ENCODE results near the gene KIF3A. TPM values are rescaled to one million over a fixed set of nuclear protein-coding genes. Genes with fewer than 3 reads are reported as not detected.

The KIF3A gene
- total RNA-seq, 1 experiment from 2014 or later: 12.7 TPM

DNA sequence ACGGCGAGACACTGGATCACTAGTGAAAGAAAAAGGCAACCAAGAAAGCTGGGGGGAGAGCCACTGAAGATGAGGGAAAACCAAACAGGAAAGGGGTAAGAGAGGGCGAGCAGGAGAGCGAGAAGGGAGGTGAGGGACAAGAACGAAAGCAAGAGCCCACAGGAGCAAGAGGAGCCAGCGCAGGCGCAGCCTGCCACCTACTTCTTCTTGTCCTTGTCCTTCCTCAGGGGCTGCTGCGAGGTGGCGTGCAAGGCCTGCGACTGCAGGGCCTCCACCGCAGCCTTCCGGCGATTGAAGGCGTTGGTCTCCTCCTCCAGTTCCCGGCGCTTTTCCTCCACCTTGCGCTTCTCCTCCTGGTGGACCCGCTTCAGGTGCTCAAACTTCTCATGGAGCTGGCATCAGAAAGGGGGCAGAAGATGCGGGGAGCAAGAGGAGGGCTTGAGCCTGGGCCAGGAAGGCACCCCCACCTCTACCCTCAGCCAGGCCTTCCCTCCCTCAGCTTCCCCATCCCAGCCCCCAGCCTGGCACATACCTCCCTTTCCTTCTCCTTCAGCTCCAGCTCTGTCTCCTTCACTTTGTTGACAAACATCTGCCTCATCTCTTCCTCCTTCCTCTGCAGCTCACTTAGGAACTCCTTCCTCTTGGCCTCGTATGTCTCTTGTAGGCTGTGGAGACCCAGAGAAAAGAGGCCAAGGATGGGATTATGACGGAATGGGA, 23.4 kb upstream of the KIF3A start:
- Histone ChIP-seq H3K9me2 (ENCODE audit: insufficient read depth) (no peaks in the 10 kb centered on the region), H3K9ac (ENCODE audit: low read length) (no peak overlapping the region), H3K4me1 (ENCODE audit: control insufficient read depth in 1 of 2, insufficient read depth in 2 of 2, low read length in 2 of 2) (no peaks in the 10 kb centered on the region), H2AFZ (ENCODE audit: low read depth, low read length, poor library complexity, severe bottlenecking) (no peak overlapping the region), H4K20me1 (ENCODE audit: insufficient read depth) (no peaks in the 10 kb centered on the region), H3K27me3 (ENCODE audit: insufficient read depth, low read length) (no peaks in the 10 kb centered on the region), H3K4me3 (replicated peaks in 1 of 2; ENCODE audit: low read depth in 1 of 2, low read length in 2 of 2) (no peak overlapping the region), H3K79me2 (ENCODE audit: insufficient read depth, low read length) (no peaks in the 10 kb centered on the region), H3K36me3 (ENCODE audit: control insufficient read depth in 1 of 2, insufficient read depth in 2 of 2, low read length in 2 of 2) (peaks cover 7 to 11% of the 10 kb centered on the region in 2 experiments; a peak in 2 of 4 replicates), H3K4me2 (ENCODE audit: low read length) (no peak overlapping the region), H3K9me3 (ENCODE audit: control insufficient read depth in 1 of 2, insufficient read depth in 1 of 2, low read depth in 1 of 2, low read length in 2 of 2) (no peaks in the 10 kb centered on the region), H3K27ac (ENCODE audit: low read depth, low read length) (no peak overlapping the region)
- POLR2A ChIA-PET: no interaction called here
- BruUV-seq (replicated peaks): TSS peak; percentile 5
- DNase-seq (ENCODE audit: low read depth, low spot score) (no peak), ATAC-seq (no peak)
- intact Hi-C loops (cut with micrococcal nuclease): no loop called here
- CTCF ChIA-PET: no interaction called here
- RAD21 ChIA-PET (ENCODE audit: low non-redundant PET in 1 of 2, low total read pairs in 2 of 2, uncharacterized antibody in 2 of 2, unreplicated experiment in 2 of 2): no interaction called here
- TF ChIP-seq POLR2A (IDR thresholded peaks at IDR 0.05; ENCODE audit: borderline replicate concordance, extremely low read depth, insufficient read depth, insufficient read length): no peak
- TF ChIP-seq MAX (IDR thresholded peaks at IDR 0.05): no peak
- no peak for TF ChIP-seq SIN3A (IDR thresholded peaks at IDR 0.05; ENCODE audit: low read depth)
- TF ChIP-seq CBX3 (IDR thresholded peaks at IDR 0.05; ENCODE audit: low read depth): no peak
- TF ChIP-seq SRF (IDR thresholded peaks at IDR 0.05; ENCODE audit: low read depth): no peak
- TF ChIP-seq YY1 (IDR thresholded peaks at IDR 0.05; ENCODE audit: extremely low read depth, insufficient replicate concordance, low read depth, low read length): no peak
- no peak for TF ChIP-seq POLR2AphosphoS5 (IDR thresholded peaks at IDR 0.05; ENCODE audit: low read depth, low read length)
- no peak for TF ChIP-seq ELF1 (IDR thresholded peaks at IDR 0.05; ENCODE audit: borderline replicate concordance, low read depth)
- TF ChIP-seq TCF7L2 (IDR thresholded peaks at IDR 0.05; ENCODE audit: borderline replicate concordance, extremely low read depth, insufficient read depth, insufficient read length): no peak
- TF ChIP-seq EZH2phosphoT487 (IDR thresholded peaks at IDR 0.05; ENCODE audit: borderline replicate concordance): no peak
- no peak for TF ChIP-seq JUND (IDR thresholded peaks at IDR 0.05)
- no peak for TF ChIP-seq FOSL1 (IDR thresholded peaks at IDR 0.05; ENCODE audit: low read depth)
- no peak for TF ChIP-seq RAD21 (IDR thresholded peaks at IDR 0.05; ENCODE audit: low read depth)
- TF ChIP-seq SP1 (IDR thresholded peaks at IDR 0.05; ENCODE audit: low read depth): no peak
- no peak for TF ChIP-seq ZBTB33 (IDR thresholded peaks at IDR 0.05; ENCODE audit: extremely low read depth, insufficient replicate concordance, low read length)
- TF ChIP-seq, protein P1, sequence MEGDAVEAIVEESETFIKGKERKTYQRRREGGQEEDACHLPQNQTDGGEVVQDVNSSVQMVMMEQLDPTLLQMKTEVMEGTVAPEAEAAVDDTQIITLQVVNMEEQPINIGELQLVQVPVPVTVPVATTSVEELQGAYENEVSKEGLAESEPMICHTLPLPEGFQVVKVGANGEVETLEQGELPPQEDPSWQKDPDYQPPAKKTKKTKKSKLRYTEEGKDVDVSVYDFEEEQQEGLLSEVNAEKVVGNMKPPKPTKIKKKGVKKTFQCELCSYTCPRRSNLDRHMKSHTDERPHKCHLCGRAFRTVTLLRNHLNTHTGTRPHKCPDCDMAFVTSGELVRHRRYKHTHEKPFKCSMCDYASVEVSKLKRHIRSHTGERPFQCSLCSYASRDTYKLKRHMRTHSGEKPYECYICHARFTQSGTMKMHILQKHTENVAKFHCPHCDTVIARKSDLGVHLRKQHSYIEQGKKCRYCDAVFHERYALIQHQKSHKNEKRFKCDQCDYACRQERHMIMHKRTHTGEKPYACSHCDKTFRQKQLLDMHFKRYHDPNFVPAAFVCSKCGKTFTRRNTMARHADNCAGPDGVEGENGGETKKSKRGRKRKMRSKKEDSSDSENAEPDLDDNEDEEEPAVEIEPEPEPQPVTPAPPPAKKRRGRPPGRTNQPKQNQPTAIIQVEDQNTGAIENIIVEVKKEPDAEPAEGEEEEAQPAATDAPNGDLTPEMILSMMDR (IDR thresholded peaks at IDR 0.05 in 2 of 3, conservative IDR thresholded peaks at IDR 0.05 in 1 of 3; ENCODE audit: borderline replicate concordance in 1 of 3, insufficient read depth in 1 of 3, low read depth in 2 of 3, low read length in 2 of 3): no peak
- TF ChIP-seq ZNF274 (IDR thresholded peaks at IDR 0.05; ENCODE audit: low read depth, low read length): no peak
- TF ChIP-seq EGR1 (IDR thresholded peaks at IDR 0.05; ENCODE audit: low read depth): no peak
